GM21367 (cell line): Measurements from ENCODE around the gene UMOD.

Experiments
- ATAC-seq: cut with Tn5 transposase; IDR thresholded peaks from one replicate; pipeline ENCODE4 v1.9.1; 2021; ENCODE audit not compliant: unreplicated experiment

UMOD gene

GRCh38 chr16:20302389-20302788, 50.1 kb downstream of the UMOD start:
- no peak for ATAC-seq

- ATAC-seq = no peak
Observed at GRCh38 chr16:20301840-20302239, 50.7 kb downstream of the UMOD start.

- peak; percentile 74 for ATAC-seq
Observed at GRCh38 chr16:20300312-20301097, 52.0 kb downstream of the UMOD start.

- no peak for ATAC-seq
Observed at GRCh38 chr16:20298452-20298851, 54.1 kb downstream of the UMOD start.

- no peak for ATAC-seq
Observed at GRCh38 chr16:20291208-20292206, 61.0 kb downstream of the UMOD start.

GRCh38 chr16:20289571-20289970, 62.9 kb downstream of the UMOD start:
- ATAC-seq = no peak

GRCh38 chr16:20285993-20286499, 66.5 kb downstream of the UMOD start:
- ATAC-seq = no peak
